HepG2 (cell line): ENCODE data around the gene MEMO1. TPM values are rescaled to one million over a fixed set of nuclear protein-coding genes. Genes with fewer than 3 reads are reported as not detected.
A peak's percentile ranks its signal among the peaks of the same experiment; 100 is the strongest.

Experiments used
- ATAC-seq: fragments of 200-7000 bp; cut with Tn5 transposase; 3 replicates; pipeline ENCODE4 v1.9.1; 2020; ENCODE audit warnings: mild to moderate bottlenecking, moderate library complexity
- BruUV-seq: library from RNA; stranded (reverse); fragments of 400-500 nt; replicated peaks from 2 replicates; lab custom pipeline; 2021; lab: Mats Ljungman, UMichigan
- CTCF ChIA-PET: fragments of 300-600 bp; formaldehyde crosslinking; extraction: SDS; loops from one replicate; lab custom pipeline; 2021; ENCODE audit warnings: low total read pairs, inconsistent platforms, low intra/inter-chr PET ratio; lab: Yijun Ruan, JAX
- POLR2A ChIA-PET: fragments of 350-600 bp; sonication (Branson Sonifier 250); formaldehyde crosslinking; loops from one replicate; lab custom pipeline; 2020; ENCODE audit warnings: antibody characterized with exemption, inconsistent platforms; lab: Yijun Ruan, JAX
- DNase-seq: peaks from one replicate; pipeline ENCODE4 v3.0.0-alpha.2; 2015; ENCODE audit warnings: low spot score
- FAIRE-seq: peaks from 3 replicates; lab custom pipeline; 2011; peaks lifted over from hg19 to GRCh38; lab: Jason Lieb, UNC
- H2AFZ ChIP-seq: one replicate; pipeline ENCODE4 v1.6.1; 2011; ENCODE audit warnings: low read length, inconsistent platforms
- H3K27ac ChIP-seq: fragments of 300-600 bp; 3 replicates; pipeline ENCODE4 v1.8.0; 2011; ENCODE audit warnings: mixed run types, mild to moderate bottlenecking, mixed read lengths, low read length, inconsistent platforms; ENCODE audit not compliant: insufficient read depth; ENCODE audit errors: extremely low read length
- H3K27me3 ChIP-seq, 2 experiments: fragments of 200-600 bp in 1 of 2; 2 replicates in 1 of 2; 3 replicates in 1 of 2; pipeline versions ENCODE4 v1.6.0 to v1.8.0; 2011; ENCODE audit warnings: low read length in 2 of 2, mild to moderate bottlenecking in 2 of 2, moderate library complexity in 2 of 2, inconsistent platforms in 1 of 2; ENCODE audit not compliant: insufficient read depth in 2 of 2, control insufficient read depth in 1 of 2
- H3K36me3 ChIP-seq, 2 experiments: fragments of 200-600 bp in 1 of 2; replicated peaks in 1 of 2; 2 replicates in 1 of 2; 3 replicates in 1 of 2; pipeline versions ENCODE4 v1.5.1 to v1.8.0; 2011; ENCODE audit warnings: low read length in 2 of 2, inconsistent platforms in 1 of 2; ENCODE audit not compliant: insufficient read depth in 2 of 2, control insufficient read depth in 1 of 2
- H3K4me1 ChIP-seq: 2 replicates; pipeline ENCODE4 v1.5.1; 2012; ENCODE audit warnings: low read length, inconsistent platforms; ENCODE audit not compliant: insufficient read depth
- H3K4me2 ChIP-seq: 2 replicates; pipeline ENCODE4 v1.6.0; 2011; ENCODE audit warnings: low read depth, low read length, inconsistent platforms
- H3K4me3 ChIP-seq, 3 experiments: fragments of 200-600 bp in 1 of 3; sonication (generic), shearing (Covaris generic) in 1 of 3; replicated peaks in 1 of 3; 2 replicates each; pipeline ENCODE4 v1.5.1; 2011 to 2016; ENCODE audit warnings: low read length in 3 of 3, inconsistent platforms in 2 of 3, low read depth in 2 of 3, mild to moderate bottlenecking in 2 of 3, control low read depth in 1 of 3, mixed read lengths in 1 of 3; ENCODE audit not compliant: insufficient read depth in 1 of 3
- H3K79me2 ChIP-seq: one replicate; pipeline ENCODE4 v1.6.1; 2011; ENCODE audit warnings: low read length, inconsistent platforms; ENCODE audit not compliant: insufficient read depth
- H3K9ac ChIP-seq: 2 replicates; pipeline ENCODE4 v1.6.0; 2011; ENCODE audit warnings: mild to moderate bottlenecking, low read depth, low read length, inconsistent platforms; ENCODE audit not compliant: insufficient read depth
- H3K9me3 ChIP-seq: 2 replicates; pipeline ENCODE4 v1.5.1; 2012; ENCODE audit warnings: mild to moderate bottlenecking, low read length
- H4K20me1 ChIP-seq: 2 replicates; pipeline ENCODE4 v1.6.0; 2011; ENCODE audit warnings: inconsistent platforms, mild to moderate bottlenecking, low read length, moderate library complexity; ENCODE audit not compliant: insufficient read depth
- ARNT2 ChIP-seq: sonication (generic); formaldehyde crosslinking; IDR thresholded peaks from 2 replicates; pipeline ENCODE4 v1.8.0; 2022; ENCODE audit warnings: mild to moderate bottlenecking, low read depth, missing genetic modification reagents, moderate library complexity
- BCL6 ChIP-seq: IDR thresholded peaks from 2 replicates; pipeline ENCODE4 v1.6.1; 2016; ENCODE audit warnings: missing genetic modification reagents, missing compliant biosample characterization
- DR1 ChIP-seq: sonication (generic); formaldehyde crosslinking; IDR thresholded peaks from 2 replicates; pipeline ENCODE4 v1.8.0; 2021; ENCODE audit warnings: mild to moderate bottlenecking, missing genetic modification reagents, inconsistent platforms
- GFI1 ChIP-seq: sonication (generic); formaldehyde crosslinking; IDR thresholded peaks from 2 replicates; pipeline ENCODE4 v1.5.0; 2020; ENCODE audit warnings: missing genetic modification reagents, mild to moderate bottlenecking, borderline replicate concordance
- SRSF9 ChIP-seq: fragments of 200-400 bp; formaldehyde crosslinking; IDR thresholded peaks from 2 replicates; pipeline ENCODE4 v1.6.1; 2018; ENCODE audit warnings: borderline replicate concordance, mild to moderate bottlenecking, low read depth, low read length; ENCODE audit not compliant: insufficient read depth, poor library complexity, severe bottlenecking
- YEATS2 ChIP-seq: sonication (generic); formaldehyde crosslinking; IDR thresholded peaks from 2 replicates; pipeline ENCODE4 v1.4.0; 2020; ENCODE audit warnings: missing genetic modification reagents, borderline replicate concordance
- ZNF121 ChIP-seq: sonication (generic); formaldehyde crosslinking; IDR thresholded peaks from 2 replicates; pipeline ENCODE4 v1.5.0; 2020; ENCODE audit warnings: mild to moderate bottlenecking, missing genetic modification reagents
- ZNF337 ChIP-seq: sonication (generic); formaldehyde crosslinking; IDR thresholded peaks from 2 replicates; pipeline ENCODE4 v1.5.1; 2020; ENCODE audit warnings: missing genetic modification reagents, low read depth, mild to moderate bottlenecking, borderline replicate concordance
- ZNF776 ChIP-seq: sonication (generic); formaldehyde crosslinking; IDR thresholded peaks from 2 replicates; pipeline ENCODE4 v1.4.0; 2020; ENCODE audit warnings: mild to moderate bottlenecking, missing genetic modification reagents
- WGBS: methylation state at CpG from one replicate; pipeline ENCODE4 v1.1.6; 2017; ENCODE audit warnings: low lambda C conversion rate; 5-methylcytosine and 5-hydroxymethylcytosine counted together
- in situ Hi-C: cut with HindIII; loops from 2 replicates; pipeline ENCODE4 v1.10.0; 2017; ENCODE audit warnings: low pct_unique_long_range_greater_than_20kb; ENCODE audit not compliant: extremely low pct_ligation_motif_present
- intact Hi-C: fragments of 100-400 bp; cut with micrococcal nuclease; formaldehyde crosslinking; loops from one replicate; pipeline ENCODE4 v1.10.0; 2022; ENCODE audit not compliant: unreplicated experiment
- polyA plus RNA-seq, 8 experiments: library from polyadenylated mRNA; depleted of rRNA in 3 of 8; stranded (reverse) in 7 of 8; unstranded in 1 of 8; fragments of >200 nt; fragmentation: Illumina TruSeq in 4 of 8; extraction: Trizol in 4 of 8; gene quantifications; 2 replicates each; pipeline versions ENCODE4 v1.2.1 to v1.2.3, GENCODE V29; 2011 to 2016; ENCODE audit warnings: low read depth in 4 of 8, missing spikeins in 1 of 8, mixed read lengths in 1 of 8; ENCODE audit not compliant: insufficient read depth in 1 of 8
- total RNA-seq, 5 experiments: library from RNA; depleted of rRNA; stranded (reverse); fragments of >200 nt; fragmentation: Illumina TruSeq; extraction: Trizol; gene quantifications; 2 replicates each; pipeline ENCODE4 v1.2.3, GENCODE V29; 2016; ENCODE audit warnings: low read depth in 1 of 5
- TF ChIP-seq, protein P1 (sequence below): sonication (generic); formaldehyde crosslinking; IDR thresholded peaks from 2 replicates; pipeline ENCODE4 v1.5.0; 2020; ENCODE audit warnings: missing genetic modification reagents, mild to moderate bottlenecking, borderline replicate concordance
- TF ChIP-seq, protein P2 (sequence below): sonication (generic); formaldehyde crosslinking; IDR thresholded peaks from 2 replicates; pipeline ENCODE4 v1.4.0; 2020; ENCODE audit warnings: missing genetic modification reagents, low read depth, mild to moderate bottlenecking, borderline replicate concordance

Gene MEMO1
- total and polyA plus RNA-seq, 2 of the 13 experiments (the other 11 are each of a cell fraction or from before 2014, with no cell fraction given), result 69.8 to 81.6 TPM

DNA sequence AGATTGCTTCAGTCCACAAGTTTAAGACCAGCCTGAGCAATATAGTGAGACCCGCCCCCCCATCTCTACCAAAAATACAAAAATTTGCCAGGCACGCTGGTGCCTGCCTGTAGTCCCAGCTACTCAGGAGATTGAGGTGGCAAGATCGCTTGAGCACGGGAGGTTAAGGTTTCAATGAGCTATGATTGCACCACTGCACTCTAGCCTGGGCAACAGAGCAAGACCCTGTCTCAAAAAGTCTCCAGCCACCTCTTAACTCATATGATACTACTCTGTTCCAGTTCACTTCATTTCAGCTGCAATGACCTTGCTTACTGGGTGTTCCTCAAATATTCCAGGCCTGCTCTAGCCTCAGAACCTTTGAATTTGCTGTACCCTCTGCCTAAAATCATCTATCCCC is 11.4 kb downstream of the MEMO1 start:
- Histone ChIP-seq H3K36me3 (no peaks in the 10 kb centered on the region; a peak in 2 of 5 replicates), H3K79me2 (peaks cover 90% of the 10 kb centered on the region), H4K20me1 (peaks cover 9% of the 10 kb centered on the region), H3K9me3 (no peaks in the 10 kb centered on the region), H3K27me3 (no peaks in the 10 kb centered on the region)
- intact Hi-C loops, result no loop called here
- ATAC-seq, result no peak; the same call in 2 of the 3 replicates
- POLR2A ChIA-PET, result interaction anchor here (1.0 kb wide), 2 partner anchors 40 kb away, joined by 3 read pairs; partner anchors contain the start of gene DPY30
- in situ Hi-C loops, result no loop called here
- CTCF ChIA-PET, result no interaction called here
- DNase-seq, result no peak
- WGBS, result 96% methylated on average over 4 of the region's 4 CpGs
- no peak for TF ChIP-seq BCL6
- no peak for TF ChIP-seq DR1 (CRISPR knock-in tag)
- peak; percentile 82 for TF ChIP-seq ZNF121 (CRISPR knock-in tag)
- TF ChIP-seq, all 625 proteins: peak for 1
- BruUV-seq, result no TSS peak
- FAIRE-seq, result no peak
- Histone ChIP-seq H3K9ac (no peak overlapping the region), H3K4me2 (no peak overlapping the region), H2AFZ (no peak overlapping the region), H3K4me3 (no peak overlapping the region), H3K27ac (no peak overlapping the region), H3K4me1 (peaks cover 36% of the 10 kb centered on the region)

DNA sequence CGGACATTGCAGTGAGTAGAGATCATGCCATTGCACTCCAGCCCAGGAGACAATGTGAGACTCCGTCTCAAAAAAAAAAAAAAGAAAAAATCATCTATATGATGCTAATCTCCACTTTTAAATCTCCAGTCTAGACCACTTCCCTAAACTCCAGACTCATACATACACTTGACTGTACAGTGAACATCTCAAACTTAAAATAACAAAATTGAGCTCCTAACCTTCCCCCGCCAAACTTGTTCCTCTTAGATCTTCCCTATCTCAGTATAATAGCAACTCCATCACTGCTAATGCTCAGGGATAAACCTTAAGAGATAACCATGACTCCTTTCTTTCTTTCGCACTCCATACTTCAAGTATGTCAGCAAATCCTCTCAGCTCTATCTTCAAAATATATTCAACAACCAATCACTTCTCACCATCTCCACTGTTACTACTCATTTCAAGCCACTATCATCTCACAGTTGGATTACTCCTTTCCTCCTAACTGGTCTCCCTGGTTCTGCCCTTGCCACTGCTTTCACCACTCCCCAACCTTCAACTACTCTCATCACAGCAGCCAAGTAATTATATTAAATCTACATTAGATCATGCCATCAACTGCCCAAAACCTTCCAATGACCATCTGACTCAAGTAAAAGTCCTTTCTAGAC is 12.0 kb downstream of the MEMO1 start:
- ATAC-seq (no peak), FAIRE-seq (no peak), DNase-seq (no peak)
- POLR2A ChIA-PET, result interaction anchor here (1.0 kb wide), 1 partner anchor 41 kb away, joined by 3 read pairs; the partner anchor contains the start of gene DPY30
- WGBS, result over 99% methylated on average over 4 of the region's 4 CpGs
- no peaks in the 10 kb centered on the region for H3K9me3 ChIP-seq
- in situ Hi-C loops, result no loop called here
- intact Hi-C loops, result no loop called here
- CTCF ChIA-PET, result no interaction called here
- H3K9ac ChIP-seq, result no peak overlapping the region
- H3K4me3 ChIP-seq, result no peak overlapping the region
- H3K27me3 ChIP-seq, result no peaks in the 10 kb centered on the region
- peaks cover 7% of the 10 kb centered on the region for H4K20me1 ChIP-seq
- H3K4me1 ChIP-seq, result peaks cover 30% of the 10 kb centered on the region
- H2AFZ ChIP-seq, result no peak overlapping the region
- H3K36me3 ChIP-seq, result no peaks in the 10 kb centered on the region; a peak in 2 of 5 replicates
- H3K79me2 ChIP-seq, result peaks cover 88% of the 10 kb centered on the region
- no TSS peak for BruUV-seq
- TF ChIP-seq GFI1 (CRISPR knock-in tag), result no peak
- no peak for TF ChIP-seq ZNF776 (CRISPR knock-in tag)
- TF ChIP-seq, protein P1, sequence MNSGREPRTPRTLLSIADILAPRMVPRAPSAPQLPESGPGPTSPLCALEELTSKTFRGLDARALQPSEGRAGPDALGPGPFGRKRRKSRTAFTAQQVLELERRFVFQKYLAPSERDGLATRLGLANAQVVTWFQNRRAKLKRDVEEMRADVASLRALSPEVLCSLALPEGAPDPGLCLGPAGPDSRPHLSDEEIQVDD, result no peak
- TF ChIP-seq SRSF9, result no peak
- TF ChIP-seq YEATS2 (CRISPR knock-in tag), result no peak
- TF ChIP-seq ZNF337, result no peak
- TF ChIP-seq, protein P2, sequence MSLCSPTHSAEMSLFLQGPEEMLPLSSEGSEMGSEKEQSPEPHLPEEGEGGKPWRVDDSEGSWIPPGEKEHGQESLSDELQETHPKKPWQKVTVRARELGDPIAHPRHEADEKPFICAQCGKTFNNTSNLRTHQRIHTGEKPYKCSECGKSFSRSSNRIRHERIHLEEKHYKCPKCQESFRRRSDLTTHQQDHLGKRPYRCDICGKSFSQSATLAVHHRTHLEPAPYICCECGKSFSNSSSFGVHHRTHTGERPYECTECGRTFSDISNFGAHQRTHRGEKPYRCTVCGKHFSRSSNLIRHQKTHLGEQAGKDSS (CRISPR knock-in tag), result no peak
- TF ChIP-seq ARNT2 (CRISPR knock-in tag), result no peak
- no peak overlapping the region for H3K27ac ChIP-seq
- no peak overlapping the region for H3K4me2 ChIP-seq
